GM20000 (cell line): ENCODE results near the gene TTC23L.

ENCODE experiments used
- DNase-seq: peaks from one replicate; pipeline ENCODE4 v3.0.0; 2012; ENCODE audit warnings: low spot score
- CTCF ChIP-seq: IDR thresholded peaks from 2 replicates; pipeline ENCODE4 v1.5.1; 2012; ENCODE audit warnings: mild to moderate bottlenecking, control low read depth; ENCODE audit errors: extremely low read depth, missing control alignments

The TTC23L gene

GRCh38 chr5:34900652-34901051, 61.7 kb downstream of the TTC23L start:
- DNase-seq: no peak
- TF ChIP-seq CTCF: no peak

GRCh38 chr5:34903260-34903659, 64.3 kb downstream of the TTC23L start:
- no peak for DNase-seq
- no peak for TF ChIP-seq CTCF

GRCh38 chr5:34905564-34905963, 66.6 kb downstream of the TTC23L start:
- no peak for DNase-seq
- TF ChIP-seq CTCF: no peak

GRCh38 chr5:34913072-34913471, 74.1 kb downstream of the TTC23L start:
- TF ChIP-seq CTCF: no peak
- no peak for DNase-seq

- DNase-seq: no peak
- TF ChIP-seq CTCF: no peak
Measured at GRCh38 chr5:34914671-34915138, 75.7 kb downstream of the TTC23L start.

- DNase-seq: peak; percentile 87
- no peak for TF ChIP-seq CTCF
Measured at GRCh38 chr5:34915139-34915855, 76.3 kb downstream of the TTC23L start, which contains the start of the genes BRIX1 and RAD1. Gene BRIX1 (plus strand): TSS chr5:34915711. CDS start chr5:34915739, 28 bp downstream. Gene RAD1 (minus strand): TSS chr5:34915504. CDS start chr5:34914892, 612 bp downstream.

GRCh38 chr5:34915856-34916192, 76.9 kb downstream of the TTC23L start:
- DNase-seq: no peak
- no peak for TF ChIP-seq CTCF
